Astrocyte (in vitro differentiated cells and primary cell): Measurements from ENCODE around the gene PKP4. TPM values are rescaled to one million over a fixed set of nuclear protein-coding genes. Genes with fewer than 3 reads are reported as not detected.

Source experiments
- DNase-seq: peaks from one replicate; pipeline ENCODE4 v3.0.0-alpha.2; 2010; ENCODE audit warnings: low read depth
- FAIRE-seq: peaks from 2 replicates; lab custom pipeline; 2011; peaks lifted over from hg19 to GRCh38; lab: Jason Lieb, UNC
- H2AFZ ChIP-seq: 2 replicates; pipeline ENCODE4 v1.6.0; 2012; ENCODE audit warnings: low read depth, low read length, inconsistent platforms
- H3K27ac ChIP-seq: 2 replicates; pipeline ENCODE4 v1.5.1; 2011; ENCODE audit warnings: low read depth, low read length, inconsistent platforms
- H3K27me3 ChIP-seq: 2 replicates; pipeline ENCODE4 v1.6.0; 2011; ENCODE audit warnings: low read length, inconsistent platforms; ENCODE audit not compliant: insufficient read depth
- H3K36me3 ChIP-seq: 2 replicates; pipeline ENCODE4 v1.5.1; 2011; ENCODE audit warnings: low read length, inconsistent platforms; ENCODE audit not compliant: insufficient read depth
- H3K4me1 ChIP-seq: 2 replicates; pipeline ENCODE4 v1.5.1; 2011; ENCODE audit warnings: low read length, inconsistent platforms; ENCODE audit not compliant: insufficient read depth
- H3K4me2 ChIP-seq: 2 replicates; pipeline ENCODE4 v1.6.0; 2012; ENCODE audit warnings: low read length, inconsistent platforms
- H3K4me3 ChIP-seq: 2 replicates; pipeline ENCODE4 v1.5.1; 2011; ENCODE audit warnings: low read depth, mild to moderate bottlenecking, low read length, inconsistent platforms; ENCODE audit not compliant: insufficient read depth
- H3K79me2 ChIP-seq: 2 replicates; pipeline ENCODE4 v1.6.0; 2012; ENCODE audit warnings: mild to moderate bottlenecking, low read length, inconsistent platforms; ENCODE audit not compliant: insufficient read depth
- H3K9ac ChIP-seq: 2 replicates; pipeline ENCODE4 v1.6.0; 2012; ENCODE audit warnings: mild to moderate bottlenecking, low read length, inconsistent platforms
- H3K9me3 ChIP-seq: 2 replicates; pipeline ENCODE4 v1.5.1; 2012; ENCODE audit warnings: low read depth, mild to moderate bottlenecking, low read length, inconsistent platforms; ENCODE audit not compliant: insufficient read depth
- H4K20me1 ChIP-seq: 2 replicates; pipeline ENCODE4 v1.6.0; 2012; ENCODE audit warnings: low read length, inconsistent platforms; ENCODE audit not compliant: insufficient read depth
- H3K27ac Mint-ChIP-seq: one replicate; pipeline ENCODE4 v1.8.0; 2021; ENCODE audit warnings: mild to moderate bottlenecking, mixed read lengths; ENCODE audit not compliant: unreplicated experiment
- H3K27me3 Mint-ChIP-seq: one replicate; pipeline ENCODE4 v1.8.0; 2021; ENCODE audit warnings: low read depth, mixed read lengths; ENCODE audit not compliant: unreplicated experiment
- H3K36me3 Mint-ChIP-seq: one replicate; pipeline ENCODE4 v1.8.0; 2021; ENCODE audit warnings: low read depth, mixed read lengths; ENCODE audit not compliant: unreplicated experiment
- H3K4me1 Mint-ChIP-seq: one replicate; pipeline ENCODE4 v1.8.0; 2021; ENCODE audit warnings: low read depth, mixed read lengths; ENCODE audit not compliant: unreplicated experiment
- H3K4me3 Mint-ChIP-seq: one replicate; pipeline ENCODE4 v1.8.0; 2021; ENCODE audit warnings: mild to moderate bottlenecking, moderate library complexity, mixed read lengths; ENCODE audit not compliant: unreplicated experiment
- H3K9me3 Mint-ChIP-seq: one replicate; pipeline ENCODE4 v1.8.0; 2021; ENCODE audit warnings: mild to moderate bottlenecking, mixed read lengths; ENCODE audit not compliant: unreplicated experiment
- CTCF ChIP-seq: IDR thresholded peaks from 2 replicates; pipeline ENCODE4 v1.5.1; 2011; ENCODE audit warnings: low read depth, mild to moderate bottlenecking, inconsistent platforms, low read length, moderate library complexity; ENCODE audit not compliant: insufficient read depth
- EZH2 ChIP-seq: IDR thresholded peaks from 2 replicates; pipeline ENCODE4 v1.6.1; 2012; ENCODE audit warnings: mild to moderate bottlenecking, low read length, inconsistent platforms; ENCODE audit not compliant: insufficient read depth
- total RNA-seq: library from RNA; stranded (reverse); gene quantifications from 2 replicates; pipeline ENCODE4 v1.2.1, GENCODE V29; 2021

Gene PKP4
- total RNA-seq, 1 donor from 2014 or later: 38.4 TPM

- Histone ChIP-seq H3K4me3 (no peak overlapping the region), H3K79me2 (peaks cover 45% of the 10 kb centered on the region), H3K27me3 (no peaks in the 10 kb centered on the region), H3K36me3 (no peaks in the 10 kb centered on the region), H3K27ac (no peak overlapping the region), H2AFZ (no peak overlapping the region), H3K9ac (no peak overlapping the region), H3K4me1 (peaks cover 11% of the 10 kb centered on the region), H3K4me2 (no peak overlapping the region), H4K20me1 (peaks cover 7% of the 10 kb centered on the region), H3K9me3 (no peaks in the 10 kb centered on the region)
- no peak for DNase-seq
- Mint-ChIP-seq H3K9me3 (no peaks in the 10 kb centered on the region), H3K27ac (no peak overlapping the region), H3K27me3 (no peaks in the 10 kb centered on the region), H3K4me1 (peaks cover 61% of the 10 kb centered on the region), H3K4me3 (no peak overlapping the region), H3K36me3 (no peaks in the 10 kb centered on the region)
- no peak for FAIRE-seq
- no peak for TF ChIP-seq CTCF
- no peak for TF ChIP-seq EZH2
These were observed 42.6 kb downstream of the PKP4 start for GRCh38 chr2:158499383-158499782.

DNA sequence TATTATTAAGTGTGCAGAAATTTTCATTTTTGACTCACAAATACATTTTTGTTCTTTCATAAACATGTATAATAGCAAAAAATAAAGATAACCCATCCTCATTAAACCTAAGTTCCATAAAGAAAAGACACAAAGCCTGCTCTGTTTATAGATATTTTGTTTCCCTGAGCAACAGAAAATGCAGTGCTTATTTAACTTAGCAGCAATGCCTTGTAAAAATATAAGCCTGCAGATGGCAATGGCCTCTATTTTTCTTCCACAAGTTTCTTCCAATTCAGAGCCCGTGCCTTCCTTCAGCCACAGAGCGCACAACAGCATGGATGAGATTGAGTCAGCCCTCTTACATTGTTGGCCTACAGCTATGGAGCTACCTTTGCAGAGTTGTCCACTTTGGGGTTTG is 43.6 kb downstream of the PKP4 start:
- H3K9me3 Mint-ChIP-seq: no peaks in the 10 kb centered on the region
- H3K27ac Mint-ChIP-seq: no peak overlapping the region
- H3K4me3 ChIP-seq: no peak overlapping the region
- H3K4me1 Mint-ChIP-seq: peaks cover 59% of the 10 kb centered on the region
- H3K27ac ChIP-seq: no peak overlapping the region
- no peak overlapping the region for H3K9ac ChIP-seq
- no peaks in the 10 kb centered on the region for H3K9me3 ChIP-seq
- H3K36me3 Mint-ChIP-seq: no peaks in the 10 kb centered on the region
- TF ChIP-seq EZH2: no peak
- no peaks in the 10 kb centered on the region for H3K27me3 Mint-ChIP-seq
- no peaks in the 10 kb centered on the region for H3K27me3 ChIP-seq
- H3K79me2 ChIP-seq: peaks cover 53% of the 10 kb centered on the region
- no peak for DNase-seq
- no peak overlapping the region for H3K4me3 Mint-ChIP-seq
- peaks cover 11% of the 10 kb centered on the region for H3K4me1 ChIP-seq
- H4K20me1 ChIP-seq: peaks cover 7% of the 10 kb centered on the region
- H2AFZ ChIP-seq: no peak overlapping the region
- no peaks in the 10 kb centered on the region for H3K36me3 ChIP-seq
- FAIRE-seq: no peak
- no peak overlapping the region for H3K4me2 ChIP-seq

GRCh38 chr2:158501301-158501700 is 44.5 kb downstream of the PKP4 start:
- peaks cover 57% of the 10 kb centered on the region for H3K79me2 ChIP-seq
- H3K9me3 ChIP-seq: no peaks in the 10 kb centered on the region
- Mint-ChIP-seq H3K27me3 (no peaks in the 10 kb centered on the region), H3K4me1 (peaks cover 67% of the 10 kb centered on the region), H3K36me3 (no peaks in the 10 kb centered on the region), H3K4me3 (no peak overlapping the region), H3K9me3 (no peaks in the 10 kb centered on the region), H3K27ac (no peak overlapping the region)
- no peaks in the 10 kb centered on the region for H3K36me3 ChIP-seq
- H3K4me1 ChIP-seq: peaks cover 11% of the 10 kb centered on the region
- no peak overlapping the region for H3K4me2 ChIP-seq
- no peak overlapping the region for H3K4me3 ChIP-seq
- no peak for DNase-seq
- H3K27me3 ChIP-seq: no peaks in the 10 kb centered on the region
- H2AFZ ChIP-seq: no peak overlapping the region
- no peak for TF ChIP-seq EZH2
- no peak for TF ChIP-seq CTCF
- H3K27ac ChIP-seq: no peak overlapping the region
- H4K20me1 ChIP-seq: peaks cover 7% of the 10 kb centered on the region
- no peak for FAIRE-seq
- H3K9ac ChIP-seq: no peak overlapping the region
